K562 (cell line): ENCODE measurements around the gene RASIP1. TPM values are rescaled to one million over a fixed set of nuclear protein-coding genes. Genes with fewer than 3 reads are reported as not detected.

Experiments used
- CCAR2 ChIP-seq: fragments of 200-400 bp; formaldehyde crosslinking; IDR thresholded peaks from 2 replicates; pipeline ENCODE4 v1.6.1; 2017; ENCODE audit warnings: mild to moderate bottlenecking, low read depth, low read length
- ELK3 ChIP-seq: fragments of 450-650 bp; formaldehyde crosslinking; IDR thresholded peaks from 2 replicates; pipeline ENCODE4 v1.4.0; 2020; ENCODE audit warnings: mild to moderate bottlenecking
- JUND ChIP-seq, 2 experiments: IDR thresholded peaks; 2 replicates in 1 of 2; 3 replicates in 1 of 2; pipeline ENCODE4 v1.6.1; 2011; ENCODE audit warnings: borderline replicate concordance in 2 of 2, low read depth in 2 of 2, low read length in 2 of 2, improper control_type of control experiment in 1 of 2, missing biosample characterization in 1 of 2, missing genetic modification characterization in 1 of 2, missing genetic modification reagents in 1 of 2
- KAT2B ChIP-seq: IDR thresholded peaks from one replicate; pipeline ENCODE4 v1.6.1; 2012; ENCODE audit warnings: low read depth, mild to moderate bottlenecking, control low read depth, inconsistent platforms, low read length, moderate library complexity
- KDM1A ChIP-seq, 2 experiments: fragments of 450-650 bp; IDR thresholded peaks; 2 replicates each; pipeline ENCODE4 v1.6.1; 2016; ENCODE audit warnings: mild to moderate bottlenecking in 2 of 2
- KLF13 ChIP-seq: fragments of 450-650 bp; IDR thresholded peaks from 2 replicates; pipeline ENCODE4 v1.6.1; 2016; ENCODE audit warnings: missing genetic modification characterization, low read depth, mild to moderate bottlenecking, missing compliant biosample characterization, moderate library complexity, borderline replicate concordance
- MXI1 ChIP-seq: IDR thresholded peaks from 2 replicates; pipeline ENCODE4 v1.6.1; 2011; ENCODE audit warnings: low read depth, mild to moderate bottlenecking, improper control_type of control experiment, low read length
- NRF1 ChIP-seq, 2 experiments: fragments of 450-650 bp; IDR thresholded peaks in 1 of 2; conservative IDR thresholded peaks in 1 of 2; 2 replicates each; pipeline ENCODE4 v1.6.1; 2014; ENCODE audit warnings: mild to moderate bottlenecking in 2 of 2
- PKNOX1 ChIP-seq: fragments of 450-650 bp; IDR thresholded peaks from 2 replicates; pipeline ENCODE4 v1.6.1; 2016
- RAD51 ChIP-seq: fragments of 450-650 bp; IDR thresholded peaks from 2 replicates; pipeline ENCODE4 v1.7.1; 2016; ENCODE audit warnings: low read depth, mild to moderate bottlenecking, borderline replicate concordance
- RFX7 ChIP-seq: fragments of 250-450 bp; sonication (Bioruptor Pico); IDR thresholded peaks from 2 replicates; pipeline ENCODE4 v1.5.1; 2021; ENCODE audit warnings: mild to moderate bottlenecking
- STAG1 ChIP-seq: sonication (generic); formaldehyde crosslinking; IDR thresholded peaks from 2 replicates; pipeline ENCODE4 v1.5.0; 2020; ENCODE audit warnings: missing genetic modification reagents, borderline replicate concordance
- ZBTB12 ChIP-seq: fragments of 250-450 bp; sonication (Bioruptor Pico); IDR thresholded peaks from 2 replicates; pipeline ENCODE4 v1.4.0; 2020
- ZNF140 ChIP-seq: fragments of 250-450 bp; sonication (Bioruptor Pico); IDR thresholded peaks from 2 replicates; pipeline ENCODE4 v1.8.0; 2021; ENCODE audit warnings: moderate library complexity, mild to moderate bottlenecking, inconsistent platforms
- ZNF79 ChIP-seq: fragments of 250-450 bp; sonication (Bioruptor Pico); IDR thresholded peaks from 2 replicates; pipeline ENCODE4 v1.4.0; 2020; ENCODE audit warnings: low read depth, mild to moderate bottlenecking, moderate library complexity
- polyA plus RNA-seq, 8 experiments: library from polyadenylated mRNA; depleted of rRNA in 4 of 8; stranded (reverse) in 5 of 8; unstranded in 3 of 8; fragments of >200 nt; fragmentation: Nextera tagmentation in 2 of 8; fragmentation: Illumina TruSeq in 1 of 8; extraction: Ambion mirVana in 2 of 8; extraction: Trizol in 1 of 8; gene quantifications; 2 replicates each; pipeline versions ENCODE4 v1.2.1 to v1.2.3, GENCODE V29; 2011 to 2014; ENCODE audit warnings: inconsistent platforms in 1 of 8, missing spikeins in 1 of 8
- total RNA-seq, 7 experiments: library from RNA; depleted of rRNA in 6 of 7; stranded (reverse); fragments of >200 nt in 6 of 7; fragmentation: Illumina TruSeq in 2 of 7; extraction: Trizol in 2 of 7; gene quantifications; 2 replicates each; pipeline versions ENCODE4 v1.2.1 to v1.2.3, GENCODE V29; 2011 to 2021; ENCODE audit warnings: low replicate concordance in 1 of 7
- TF ChIP-seq, protein P1 (sequence below): fragments of 200-800 bp; sonication (Bioruptor generic); IDR thresholded peaks from 2 replicates; pipeline ENCODE4 v1.6.1; 2017; ENCODE audit warnings: missing genetic modification characterization, missing compliant biosample characterization
- TF ChIP-seq, protein P2 (sequence below): fragments of 250-450 bp; sonication (Bioruptor Pico); IDR thresholded peaks from 2 replicates; pipeline ENCODE4 v1.8.0; 2022; ENCODE audit warnings: moderate library complexity, mild to moderate bottlenecking, inconsistent platforms

The RASIP1 gene
- total and polyA plus RNA-seq, 9 of the 15 experiments (the other 6 are each of a cell fraction or from before 2014, with no cell fraction given): 0.20 to 4.7 (median 1.5) TPM

- TF ChIP-seq JUND (IDR thresholded peaks at IDR 0.05; ENCODE audit: borderline replicate concordance, low read depth, low read length) (peak; percentile 32; the same call in 1 of the 2 replicates), JUND (tag; IDR thresholded peaks at IDR 0.05; ENCODE audit: borderline replicate concordance, low read depth, low read length) (no peak; the same call in 2 of the 3 replicates), ZNF79 (CRISPR knock-in tag) (no peak), MXI1 (peak; percentile 29; the same call in 1 of the 2 replicates), RAD51 (no peak), STAG1 (CRISPR knock-in tag) (peak; percentile 26), KDM1A (IDR thresholded peaks at IDR 0.05) (no peak), ZNF140 (CRISPR knock-in tag) (no peak), NRF1 (conservative IDR thresholded peaks at IDR 0.05 in 1 of 2, IDR thresholded peaks at IDR 0.05 in 1 of 2) (peak in 1 of 2 experiments; percentile 77; a peak in 2 of 4 replicates), ZBTB12 (CRISPR knock-in tag) (no peak), PKNOX1 (peak; percentile 62), KAT2B (no peak), RFX7 (CRISPR knock-in tag) (no peak), ELK3 (CRISPR knock-in tag) (no peak), CCAR2 (no peak), KLF13 (tag) (no peak)
- TF ChIP-seq, protein P1, sequence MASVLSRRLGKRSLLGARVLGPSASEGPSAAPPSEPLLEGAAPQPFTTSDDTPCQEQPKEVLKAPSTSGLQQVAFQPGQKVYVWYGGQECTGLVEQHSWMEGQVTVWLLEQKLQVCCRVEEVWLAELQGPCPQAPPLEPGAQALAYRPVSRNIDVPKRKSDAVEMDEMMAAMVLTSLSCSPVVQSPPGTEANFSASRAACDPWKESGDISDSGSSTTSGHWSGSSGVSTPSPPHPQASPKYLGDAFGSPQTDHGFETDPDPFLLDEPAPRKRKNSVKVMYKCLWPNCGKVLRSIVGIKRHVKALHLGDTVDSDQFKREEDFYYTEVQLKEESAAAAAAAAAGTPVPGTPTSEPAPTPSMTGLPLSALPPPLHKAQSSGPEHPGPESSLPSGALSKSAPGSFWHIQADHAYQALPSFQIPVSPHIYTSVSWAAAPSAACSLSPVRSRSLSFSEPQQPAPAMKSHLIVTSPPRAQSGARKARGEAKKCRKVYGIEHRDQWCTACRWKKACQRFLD: 0 out of 2 replicates have a peak, but pooled peaks have one; percentile 28
- TF ChIP-seq, protein P2, sequence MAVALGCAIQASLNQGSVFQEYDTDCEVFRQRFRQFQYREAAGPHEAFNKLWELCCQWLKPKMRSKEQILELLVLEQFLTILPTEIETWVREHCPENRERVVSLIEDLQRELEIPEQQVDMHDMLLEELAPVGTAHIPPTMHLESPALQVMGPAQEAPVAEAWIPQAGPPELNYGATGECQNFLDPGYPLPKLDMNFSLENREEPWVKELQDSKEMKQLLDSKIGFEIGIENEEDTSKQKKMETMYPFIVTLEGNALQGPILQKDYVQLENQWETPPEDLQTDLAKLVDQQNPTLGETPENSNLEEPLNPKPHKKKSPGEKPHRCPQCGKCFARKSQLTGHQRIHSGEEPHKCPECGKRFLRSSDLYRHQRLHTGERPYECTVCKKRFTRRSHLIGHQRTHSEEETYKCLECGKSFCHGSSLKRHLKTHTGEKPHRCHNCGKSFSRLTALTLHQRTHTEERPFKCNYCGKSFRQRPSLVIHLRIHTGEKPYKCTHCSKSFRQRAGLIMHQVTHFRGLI: no peak
These were observed 1.6 kb downstream of the RASIP1 start (continued) for GRCh38 chr19:48738557-48739403.
